Measurements from ENCODE around the gene SIRT5. TPM values are rescaled to one million over a fixed set of nuclear protein-coding genes. Genes with fewer than 3 reads are reported as not detected.

The SIRT5 gene
- total RNA-seq, 1 donor from 2014 or later: 23.6 TPM

DNA sequence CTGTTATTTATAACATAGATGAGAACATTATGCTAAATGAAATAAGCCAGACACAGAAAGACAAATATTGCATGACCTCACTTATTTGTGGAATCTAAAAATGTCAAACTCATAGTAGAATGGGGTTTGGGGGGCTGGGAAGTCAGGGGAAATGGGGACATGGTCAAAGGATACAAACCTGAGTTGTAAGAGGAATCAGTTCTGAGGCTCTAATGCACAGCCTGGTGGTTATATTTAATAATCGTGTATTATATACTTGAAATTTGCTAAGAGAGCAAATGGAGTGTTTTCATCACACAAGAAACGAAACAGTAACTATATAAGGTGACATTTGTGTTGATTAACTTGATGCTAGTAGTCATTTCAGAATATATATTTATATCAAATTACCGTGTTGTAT, 46.2 kb upstream of the SIRT5 start:
- TF ChIP-seq, protein P1, sequence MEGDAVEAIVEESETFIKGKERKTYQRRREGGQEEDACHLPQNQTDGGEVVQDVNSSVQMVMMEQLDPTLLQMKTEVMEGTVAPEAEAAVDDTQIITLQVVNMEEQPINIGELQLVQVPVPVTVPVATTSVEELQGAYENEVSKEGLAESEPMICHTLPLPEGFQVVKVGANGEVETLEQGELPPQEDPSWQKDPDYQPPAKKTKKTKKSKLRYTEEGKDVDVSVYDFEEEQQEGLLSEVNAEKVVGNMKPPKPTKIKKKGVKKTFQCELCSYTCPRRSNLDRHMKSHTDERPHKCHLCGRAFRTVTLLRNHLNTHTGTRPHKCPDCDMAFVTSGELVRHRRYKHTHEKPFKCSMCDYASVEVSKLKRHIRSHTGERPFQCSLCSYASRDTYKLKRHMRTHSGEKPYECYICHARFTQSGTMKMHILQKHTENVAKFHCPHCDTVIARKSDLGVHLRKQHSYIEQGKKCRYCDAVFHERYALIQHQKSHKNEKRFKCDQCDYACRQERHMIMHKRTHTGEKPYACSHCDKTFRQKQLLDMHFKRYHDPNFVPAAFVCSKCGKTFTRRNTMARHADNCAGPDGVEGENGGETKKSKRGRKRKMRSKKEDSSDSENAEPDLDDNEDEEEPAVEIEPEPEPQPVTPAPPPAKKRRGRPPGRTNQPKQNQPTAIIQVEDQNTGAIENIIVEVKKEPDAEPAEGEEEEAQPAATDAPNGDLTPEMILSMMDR (IDR thresholded peaks at IDR 0.05; ENCODE audit: unreplicated experiment): no peak
- Mint-ChIP-seq H3K36me3 (no peaks in the 10 kb centered on the region), H3K27me3 (ENCODE audit: low read depth) (no peaks in the 10 kb centered on the region), H3K4me3 (no peak overlapping the region), H3K9me3 (no peaks in the 10 kb centered on the region), H3K27ac (no peak overlapping the region), H3K4me1 (peaks cover 15% of the 10 kb centered on the region)
- no peak for DNase-seq (ENCODE audit: low spot score in 2 of 2, unreplicated experiment in 2 of 2)

DNA sequence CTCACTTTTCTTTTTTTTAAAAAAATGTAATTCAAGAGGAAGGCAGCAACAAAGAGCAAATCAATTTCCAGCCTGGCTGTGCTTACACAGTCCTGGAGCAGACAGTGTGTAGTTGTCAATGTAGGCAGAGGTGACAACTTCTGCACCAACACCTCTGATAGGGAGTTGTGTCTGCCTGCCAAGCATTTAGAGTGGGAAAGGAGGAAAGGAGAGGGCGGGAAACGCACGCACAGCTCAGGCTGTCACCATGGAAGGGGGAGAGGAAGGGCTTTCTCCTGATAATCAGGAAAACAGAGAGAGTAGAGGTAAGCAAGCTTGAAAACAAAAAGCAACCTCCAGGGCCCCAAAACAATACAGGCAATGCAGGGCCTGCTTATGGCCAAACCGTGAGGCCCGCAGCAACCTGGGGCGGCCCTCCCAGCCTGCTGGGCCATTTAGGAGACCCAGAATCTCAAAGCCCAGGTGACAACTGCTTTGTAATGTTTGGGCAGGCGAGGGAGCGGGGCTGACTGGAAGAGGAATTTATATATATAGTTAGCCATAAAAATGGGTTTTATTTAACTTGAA, 45.5 kb upstream of the SIRT5 start:
- Mint-ChIP-seq H3K36me3 (no peaks in the 10 kb centered on the region), H3K4me1 (peaks cover 15% of the 10 kb centered on the region), H3K9me3 (no peaks in the 10 kb centered on the region), H3K4me3 (no peak overlapping the region), H3K27me3 (ENCODE audit: low read depth) (no peaks in the 10 kb centered on the region), H3K27ac (no peak overlapping the region)
- TF ChIP-seq, protein P1 (IDR thresholded peaks at IDR 0.05; ENCODE audit: unreplicated experiment): no peak
- no peak for DNase-seq (ENCODE audit: low spot score in 2 of 2, unreplicated experiment in 2 of 2)

DNA sequence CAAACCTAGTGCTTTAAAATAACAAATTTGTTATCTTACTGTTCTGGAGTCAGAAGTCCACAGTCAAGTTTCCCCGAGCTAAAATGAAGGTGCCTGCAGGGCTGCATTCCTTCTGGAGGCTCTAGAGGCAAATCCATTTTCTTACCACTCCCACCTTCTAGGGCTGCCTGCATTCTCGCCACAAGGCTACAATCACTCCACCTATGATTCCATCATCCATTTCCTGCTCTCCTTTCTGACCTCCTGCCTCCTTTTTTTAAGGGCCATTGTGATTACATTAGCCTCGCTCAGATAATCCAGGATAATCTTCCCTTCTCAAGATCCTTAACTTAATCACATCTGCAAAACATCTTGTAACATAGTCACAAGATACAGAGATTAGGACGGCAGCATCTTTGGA, 42.4 kb upstream of the SIRT5 start:
- H3K4me1 Mint-ChIP-seq: peaks cover 12% of the 10 kb centered on the region
- H3K36me3 Mint-ChIP-seq: no peaks in the 10 kb centered on the region
- H3K4me3 Mint-ChIP-seq: no peak overlapping the region
- no peak for DNase-seq (ENCODE audit: low spot score in 2 of 2, unreplicated experiment in 2 of 2)
- TF ChIP-seq, protein P1 (IDR thresholded peaks at IDR 0.05; ENCODE audit: unreplicated experiment): no peak
- H3K27ac Mint-ChIP-seq: no peak overlapping the region
- H3K27me3 Mint-ChIP-seq (ENCODE audit: low read depth): no peaks in the 10 kb centered on the region
- H3K9me3 Mint-ChIP-seq: no peaks in the 10 kb centered on the region

DNA sequence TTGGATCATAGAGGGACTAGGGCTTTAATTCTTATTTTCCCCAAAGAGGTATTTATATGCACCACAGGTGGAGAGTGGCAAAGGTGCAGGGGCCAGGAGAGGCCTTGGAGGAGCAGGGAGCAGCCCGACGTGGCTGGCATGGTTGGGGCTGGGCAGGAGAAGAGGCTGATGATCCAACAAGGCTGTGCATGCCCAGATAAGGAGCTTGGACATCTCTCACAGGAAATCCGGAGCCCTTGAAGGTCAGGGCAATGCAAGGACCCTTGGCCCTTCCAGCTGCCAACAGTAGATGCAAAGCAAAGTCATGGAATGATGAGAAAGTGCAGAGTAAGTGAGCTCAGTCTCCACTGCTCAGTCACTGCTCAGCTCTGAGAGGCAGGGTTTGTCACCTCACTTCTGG, 39.9 kb upstream of the SIRT5 start:
- no peak overlapping the region for H3K27ac Mint-ChIP-seq
- no peaks in the 10 kb centered on the region for H3K36me3 Mint-ChIP-seq
- H3K4me3 Mint-ChIP-seq: no peak overlapping the region
- DNase-seq (ENCODE audit: low spot score in 2 of 2, unreplicated experiment in 2 of 2): no peak
- no peaks in the 10 kb centered on the region for H3K27me3 Mint-ChIP-seq (ENCODE audit: low read depth)
- TF ChIP-seq, protein P1 (IDR thresholded peaks at IDR 0.05; ENCODE audit: unreplicated experiment): no peak
- no peaks in the 10 kb centered on the region for H3K9me3 Mint-ChIP-seq
- H3K4me1 Mint-ChIP-seq: peaks cover 9% of the 10 kb centered on the region

DNA sequence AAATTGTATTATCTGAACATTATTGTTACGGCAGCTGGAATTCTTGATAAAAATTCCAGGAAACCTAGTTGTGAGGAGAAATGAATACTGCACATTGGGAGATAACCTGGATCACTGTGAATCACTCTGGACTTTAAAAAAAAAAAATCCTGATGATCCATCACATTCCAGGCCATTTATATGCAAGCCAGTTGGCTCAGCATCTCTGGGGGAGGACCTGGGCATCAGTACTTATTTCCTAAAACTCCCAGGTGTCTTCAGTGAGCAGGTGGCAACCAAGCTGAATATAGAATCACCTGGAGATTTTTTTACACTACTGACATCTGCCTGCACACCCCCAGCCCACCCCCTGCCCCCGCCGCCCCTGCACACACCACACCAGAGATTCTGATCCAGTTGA, 39.1 kb upstream of the SIRT5 start:
- H3K27ac Mint-ChIP-seq: no peak overlapping the region
- H3K4me1 Mint-ChIP-seq: peaks cover 9% of the 10 kb centered on the region
- no peaks in the 10 kb centered on the region for H3K36me3 Mint-ChIP-seq
- H3K4me3 Mint-ChIP-seq: no peak overlapping the region
- DNase-seq (ENCODE audit: low spot score in 2 of 2, unreplicated experiment in 2 of 2): no peak
- TF ChIP-seq, protein P1 (IDR thresholded peaks at IDR 0.05; ENCODE audit: unreplicated experiment): no peak
- H3K27me3 Mint-ChIP-seq (ENCODE audit: low read depth): no peaks in the 10 kb centered on the region
- H3K9me3 Mint-ChIP-seq: no peaks in the 10 kb centered on the region

Data from mesothelial cell of epicardium (in vitro differentiated cells).